Panc1 (cell line): ENCODE data around the gene DBT. TPM values are rescaled to one million over a fixed set of nuclear protein-coding genes. Genes with fewer than 3 reads are reported as not detected.

Source experiments
- ATAC-seq: fragments of 200-7000 bp; cut with Tn5 transposase; 2 replicates; pipeline ENCODE4 v1.9.1; 2020; ENCODE audit warnings: mild to moderate bottlenecking, moderate library complexity
- BruUV-seq: library from RNA; stranded (reverse); fragments of 400-500 nt; replicated peaks from 2 replicates; lab custom pipeline; 2021; lab: Mats Ljungman, UMichigan
- CTCF ChIA-PET: fragments of 300-600 bp; sonication (Branson Sonifier 250); formaldehyde crosslinking; loops from one replicate; lab custom pipeline; 2022; ENCODE audit warnings: antibody characterized with exemption; lab: Charles Lee
- POLR2A ChIA-PET: fragments of 300-600 bp; sonication (Branson Sonifier 250); formaldehyde crosslinking; loops from one replicate; lab custom pipeline; 2022; ENCODE audit warnings: antibody characterized with exemption; lab: Charles Lee
- DNase-seq: peaks from one replicate; pipeline ENCODE4 v3.0.0-alpha.2; 2010; ENCODE audit warnings: low read depth, low spot score
- H3K27ac ChIP-seq: 2 replicates; pipeline ENCODE4 v1.5.1; 2011; ENCODE audit warnings: mild to moderate bottlenecking, low read length, inconsistent platforms
- H3K27me3 ChIP-seq: fragments of 200-500 bp; sonication (Bioruptor generic); 2 replicates; pipeline ENCODE4 v1.6.0; 2014; ENCODE audit warnings: low read length, inconsistent platforms; ENCODE audit not compliant: control insufficient read depth, insufficient read depth
- H3K36me3 ChIP-seq: fragments of 200-500 bp; sonication (Bioruptor generic); 2 replicates; pipeline ENCODE4 v1.5.1; 2014; ENCODE audit warnings: inconsistent platforms, mild to moderate bottlenecking, low read length, moderate library complexity; ENCODE audit not compliant: control insufficient read depth, insufficient read depth
- H3K4me1 ChIP-seq: 2 replicates; pipeline ENCODE4 v1.5.1; 2011; ENCODE audit warnings: inconsistent platforms, mild to moderate bottlenecking, low read length, moderate library complexity; ENCODE audit not compliant: control insufficient read depth, insufficient read depth
- H3K4me3 ChIP-seq, 2 experiments: 2 replicates each; pipeline ENCODE4 v1.5.1; 2011 to 2012; ENCODE audit warnings: low read depth in 2 of 2, low read length in 2 of 2, mild to moderate bottlenecking in 2 of 2, inconsistent platforms in 1 of 2, moderate library complexity in 1 of 2
- H3K9me3 ChIP-seq: fragments of 200-500 bp; sonication (Bioruptor generic); 2 replicates; pipeline ENCODE4 v1.5.1; 2014; ENCODE audit warnings: low read depth, mild to moderate bottlenecking, inconsistent platforms, low read length, moderate library complexity; ENCODE audit not compliant: control insufficient read depth, insufficient read depth
- CTCF ChIP-seq: fragments of 450-650 bp; IDR thresholded peaks from 2 replicates; pipeline ENCODE4 v1.5.1; 2017; ENCODE audit warnings: mild to moderate bottlenecking
- POLR2AphosphoS5 ChIP-seq: IDR thresholded peaks from 2 replicates; pipeline ENCODE4 v1.6.1; 2012; ENCODE audit warnings: mild to moderate bottlenecking, low read depth, low read length, moderate library complexity
- REST ChIP-seq, 2 experiments: IDR thresholded peaks; 2 replicates each; pipeline ENCODE4 v1.6.1; 2011 to 2012; ENCODE audit warnings: low read depth in 2 of 2, control low read depth in 1 of 2, low read length in 1 of 2, mild to moderate bottlenecking in 1 of 2, moderate library complexity in 1 of 2; ENCODE audit not compliant: insufficient read depth in 1 of 2
- SIN3A ChIP-seq: IDR thresholded peaks from 2 replicates; pipeline ENCODE4 v1.6.1; 2012; ENCODE audit warnings: low read depth, mild to moderate bottlenecking, low read length, moderate library complexity, borderline replicate concordance; ENCODE audit not compliant: insufficient read depth
- TCF7L2 ChIP-seq: IDR thresholded peaks from 2 replicates; pipeline ENCODE4 v1.6.1; 2011; ENCODE audit warnings: mild to moderate bottlenecking, low read depth, low read length, inconsistent platforms
- in situ Hi-C: cut with HindIII; loops from 2 replicates; pipeline ENCODE4 v1.10.0; 2016; ENCODE audit warnings: low sequenced_read_pairs, low pct_unique_long_range_greater_than_20kb
- intact Hi-C: fragments of 100-400 bp; cut with micrococcal nuclease; formaldehyde crosslinking; loops from one replicate; pipeline ENCODE4 v1.10.0; 2022; ENCODE audit not compliant: unreplicated experiment
- total RNA-seq: library from RNA; stranded (reverse); gene quantifications from one replicate; pipeline ENCODE4 v1.2.1, GENCODE V29; 2021; ENCODE audit not compliant: unreplicated experiment

DBT gene
- total RNA-seq, 1 experiment from 2014 or later: 5.2 TPM

DNA sequence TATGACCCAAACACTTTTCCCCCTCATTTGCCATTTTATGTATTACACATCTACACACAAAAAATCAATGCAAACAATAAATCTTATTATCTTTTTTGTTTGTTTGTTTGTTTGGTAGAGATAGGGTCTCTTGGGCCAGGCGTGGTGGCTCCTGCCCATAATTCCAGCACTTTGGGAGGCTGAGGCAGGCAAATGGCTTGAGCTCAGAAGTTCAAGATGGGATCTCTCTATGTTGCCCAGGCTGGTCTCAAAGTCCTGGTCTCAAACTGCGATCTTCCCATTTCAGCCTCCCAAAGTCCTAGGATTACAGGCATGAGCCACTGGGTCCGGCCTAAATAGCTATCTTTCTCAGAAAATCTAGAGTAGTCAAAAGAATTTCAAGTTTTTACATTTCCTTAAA is 1.2 kb upstream of the DBT start:
- BruUV-seq: no TSS peak
- CTCF ChIA-PET: no interaction called here
- Histone ChIP-seq H3K36me3 (no peaks in the 10 kb centered on the region; the same call in 1 of the 2 replicates), H3K4me3 (no peak overlapping the region), H3K27ac (no peak overlapping the region), H3K4me1 (peaks cover 4% of the 10 kb centered on the region; the same call in 1 of the 2 replicates), H3K9me3 (no peaks in the 10 kb centered on the region), H3K27me3 (no peaks in the 10 kb centered on the region)
- in situ Hi-C loops: no loop called here
- TF ChIP-seq CTCF (no peak), REST (IDR thresholded peaks at IDR 0.05; ENCODE audit: insufficient read depth in 1 of 2, low read depth in 2 of 2, low read length in 1 of 2) (no peak), TCF7L2 (no peak), POLR2AphosphoS5 (no peak), SIN3A (no peak)
- POLR2A ChIA-PET: interaction anchor here (0.5 kb wide), 1 partner anchor 18 kb away, joined by 20 read pairs; no protein-coding TSS in a partner anchor
- ATAC-seq (no peak), DNase-seq (no peak)
- intact Hi-C loops: no loop called here

GRCh38 chr1:100250264-100250663 is 630 bp upstream of the DBT start:
- Histone ChIP-seq H3K36me3 (no peaks in the 10 kb centered on the region; the same call in 1 of the 2 replicates), H3K27ac (peak overlapping the region; percentile 91), H3K4me1 (peaks cover 4% of the 10 kb centered on the region; the same call in 1 of the 2 replicates), H3K9me3 (no peaks in the 10 kb centered on the region), H3K4me3 (peak overlapping the region; percentile 91 to 97), H3K27me3 (no peaks in the 10 kb centered on the region)
- intact Hi-C loops: no loop called here
- no peak for DNase-seq
- no peak for ATAC-seq
- TF ChIP-seq TCF7L2: no peak
- no peak for TF ChIP-seq CTCF
- no peak for TF ChIP-seq REST (IDR thresholded peaks at IDR 0.05; ENCODE audit: insufficient read depth in 1 of 2, low read depth in 2 of 2, low read length in 1 of 2)
- TF ChIP-seq POLR2AphosphoS5: no peak
- no peak for TF ChIP-seq SIN3A
- no TSS peak for BruUV-seq
- POLR2A ChIA-PET: no interaction called here
- in situ Hi-C loops: no loop called here
- CTCF ChIA-PET: no interaction called here
